Keratinocyte (primary cell): ENCODE results near the gene METRNL.
"Not testable (repeated sequence)": the region's sequence is repeated elsewhere in the genome, so short reads cannot be mapped to it uniquely, and the experiment has no call there.

ENCODE experiments used
- EZH2 ChIP-seq: IDR thresholded peaks from one replicate; pipeline ENCODE4 v1.6.1; 2012; ENCODE audit warnings: inconsistent platforms, mild to moderate bottlenecking, low read length, moderate library complexity
- TF ChIP-seq, protein P1 (sequence below), 3 experiments: IDR thresholded peaks in 1 of 3; conservative IDR thresholded peaks in 1 of 3; optimal IDR thresholded peaks in 1 of 3; 2 replicates in 2 of 3; 3 replicates in 1 of 3; pipeline versions ENCODE3 to v1.5.1; 2011; ENCODE audit warnings: low read length in 3 of 3, mild to moderate bottlenecking in 3 of 3, moderate library complexity in 2 of 3, control low read depth in 1 of 3, inconsistent platforms in 1 of 3; ENCODE audit not compliant: insufficient read depth in 2 of 3; ENCODE audit errors: extremely low read depth in 1 of 3

DNA sequence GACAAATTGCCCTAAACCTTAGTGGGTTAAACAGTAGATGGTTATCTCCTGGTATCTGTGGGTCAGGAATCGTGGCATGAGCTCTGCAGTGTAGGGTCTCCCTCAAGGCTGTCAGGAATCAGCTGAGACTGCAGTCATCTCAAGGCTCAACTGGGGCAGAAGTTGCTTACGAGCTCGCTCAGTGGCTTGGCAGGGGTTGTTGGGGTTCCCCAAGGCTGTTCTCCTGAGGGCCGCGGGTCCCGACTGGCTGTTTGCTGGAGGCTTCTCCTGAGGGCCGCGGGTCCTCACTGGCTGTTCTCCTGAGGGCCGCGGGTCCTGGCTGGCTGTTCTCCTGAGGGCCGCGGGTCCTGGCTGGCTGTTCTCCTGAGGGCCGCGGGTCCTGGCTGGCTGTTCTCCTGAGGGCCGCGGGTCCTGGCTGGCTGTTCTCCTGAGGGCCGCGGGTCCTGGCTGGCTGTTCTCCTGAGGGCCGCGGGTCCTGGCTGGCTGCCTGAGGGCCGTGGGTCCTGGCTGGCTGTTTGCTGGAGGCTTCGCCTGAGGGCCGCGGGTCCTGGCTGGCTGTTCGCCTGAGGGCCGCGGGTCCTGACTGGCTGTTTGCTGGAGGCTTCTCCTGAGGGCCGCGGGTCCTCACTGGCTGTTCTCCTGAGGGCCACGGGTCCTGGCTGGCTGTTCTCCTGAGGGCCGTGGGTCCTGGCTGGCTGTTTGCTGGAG is 60.3 kb downstream of the METRNL start:
- TF ChIP-seq, protein P1, sequence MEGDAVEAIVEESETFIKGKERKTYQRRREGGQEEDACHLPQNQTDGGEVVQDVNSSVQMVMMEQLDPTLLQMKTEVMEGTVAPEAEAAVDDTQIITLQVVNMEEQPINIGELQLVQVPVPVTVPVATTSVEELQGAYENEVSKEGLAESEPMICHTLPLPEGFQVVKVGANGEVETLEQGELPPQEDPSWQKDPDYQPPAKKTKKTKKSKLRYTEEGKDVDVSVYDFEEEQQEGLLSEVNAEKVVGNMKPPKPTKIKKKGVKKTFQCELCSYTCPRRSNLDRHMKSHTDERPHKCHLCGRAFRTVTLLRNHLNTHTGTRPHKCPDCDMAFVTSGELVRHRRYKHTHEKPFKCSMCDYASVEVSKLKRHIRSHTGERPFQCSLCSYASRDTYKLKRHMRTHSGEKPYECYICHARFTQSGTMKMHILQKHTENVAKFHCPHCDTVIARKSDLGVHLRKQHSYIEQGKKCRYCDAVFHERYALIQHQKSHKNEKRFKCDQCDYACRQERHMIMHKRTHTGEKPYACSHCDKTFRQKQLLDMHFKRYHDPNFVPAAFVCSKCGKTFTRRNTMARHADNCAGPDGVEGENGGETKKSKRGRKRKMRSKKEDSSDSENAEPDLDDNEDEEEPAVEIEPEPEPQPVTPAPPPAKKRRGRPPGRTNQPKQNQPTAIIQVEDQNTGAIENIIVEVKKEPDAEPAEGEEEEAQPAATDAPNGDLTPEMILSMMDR (optimal IDR thresholded peaks at IDR 0.05 in 1 of 3, IDR thresholded peaks at IDR 0.05 in 1 of 3, conservative IDR thresholded peaks at IDR 0.05 in 1 of 3; ENCODE audit: extremely low read depth in 1 of 3, insufficient read depth in 2 of 3, low read length in 3 of 3) = not testable (repeated sequence)
- not testable (repeated sequence) for TF ChIP-seq EZH2
